ENCODE results near the gene ZSWIM4.

ZSWIM4 gene

GRCh38 chr19:13799669-13800068, 4.4 kb downstream of the ZSWIM4 start:
- no peak overlapping the region for H3K4me3 ChIP-seq (ENCODE audit: low read depth, low read length)
- ChIA-PET CTCF (no interaction called here), POLR2A (interaction anchor here (0.7 kb wide), 1 partner anchor 37 kb away, joined by 3 read pairs; no protein-coding TSS in a partner anchor)
- TF ChIP-seq CTCF (IDR thresholded peaks at IDR 0.05; ENCODE audit: insufficient read depth, low read length, missing control alignments): no peak
- no peak for DNase-seq (ENCODE audit: low read depth, low spot score)

GRCh38 chr19:13803038-13803437, 7.8 kb downstream of the ZSWIM4 start:
- CTCF ChIA-PET: no interaction called here
- TF ChIP-seq CTCF (IDR thresholded peaks at IDR 0.05; ENCODE audit: insufficient read depth, low read length, missing control alignments): no peak

DNA sequence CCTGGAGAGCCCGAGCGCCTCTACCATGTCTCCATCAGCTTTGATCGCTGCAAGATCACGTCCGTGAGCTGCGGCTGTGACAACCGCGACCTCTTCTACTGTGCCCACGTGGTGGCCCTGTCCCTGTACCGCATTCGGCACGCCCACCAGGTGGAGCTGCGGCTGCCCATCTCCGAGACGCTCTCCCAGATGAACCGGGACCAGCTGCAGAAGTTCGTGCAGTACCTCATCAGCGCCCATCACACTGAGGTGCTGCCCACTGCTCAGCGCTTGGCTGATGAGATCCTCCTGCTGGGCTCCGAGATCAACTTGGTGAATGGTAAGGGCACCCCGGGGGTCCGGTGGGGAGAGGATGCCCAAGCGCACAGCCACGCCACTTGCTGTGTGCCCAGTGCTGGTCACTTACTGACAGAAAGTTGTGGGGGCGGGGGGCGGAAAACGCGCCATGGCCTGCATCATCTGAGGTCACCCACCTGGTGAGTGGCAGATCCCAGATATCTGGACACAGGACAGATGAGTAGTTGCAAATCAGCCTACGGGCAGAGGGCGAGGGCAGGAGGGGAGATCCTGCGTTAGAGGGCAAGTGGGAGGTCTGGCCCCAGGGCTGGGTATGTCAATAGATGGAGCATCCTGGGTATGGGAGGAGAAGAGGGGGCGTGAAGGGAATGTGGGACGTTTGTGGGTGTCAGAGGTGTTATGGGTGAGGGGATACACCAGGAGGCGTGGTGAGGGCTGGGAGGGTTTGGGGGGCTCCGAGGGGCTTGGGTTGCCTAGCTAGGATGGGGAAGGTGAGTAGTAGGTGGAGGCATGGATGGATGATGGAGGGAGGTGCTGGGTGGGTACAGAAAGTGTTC, 9.8 kb downstream of the ZSWIM4 start:
- ChIA-PET POLR2A (interaction anchor here (0.6 kb wide), 1 partner anchor 641 kb away, joined by 3 read pairs; no protein-coding TSS in a partner anchor), CTCF (interaction anchor here (0.7 to 1.3 kb wide), 2 partner anchors 8 to 20 kb away, joined by 3 read pairs; no protein-coding TSS in a partner anchor)
- peak; percentile 18 for TF ChIP-seq CTCF (IDR thresholded peaks at IDR 0.05; ENCODE audit: insufficient read depth, low read length, missing control alignments)
- no peak for DNase-seq (ENCODE audit: low read depth, low spot score)
- H3K4me3 ChIP-seq (ENCODE audit: low read depth, low read length): no peak overlapping the region

More at GRCh38 chr19:13803038-13803437, 7.8 kb downstream of the ZSWIM4 start:
- no peak for DNase-seq (ENCODE audit: low read depth, low spot score)
- POLR2A ChIA-PET: no interaction called here
- H3K4me3 ChIP-seq (ENCODE audit: low read depth, low read length): no peak overlapping the region

- no peak for TF ChIP-seq CTCF (IDR thresholded peaks at IDR 0.05; ENCODE audit: insufficient read depth, low read length, missing control alignments)
- CTCF ChIA-PET: interaction anchor here (1.3 kb wide), 2 partner anchors 13 to 19 kb away, joined by 3 to 4 read pairs; no protein-coding TSS in a partner anchor
Observed at GRCh38 chr19:13806728-13807127, 11.5 kb downstream of the ZSWIM4 start.

GRCh38 chr19:13807421-13808021, 12.3 kb downstream of the ZSWIM4 start:
- POLR2A ChIA-PET: interaction anchor here (1.0 kb wide), 1 partner anchor 55 kb away, joined by 3 read pairs; no protein-coding TSS in a partner anchor
- CTCF ChIA-PET: interaction anchor here (1.3 to 1.4 kb wide), 4 partner anchors 10 to 23 kb away, joined by 3 to 7 read pairs (median 4); no protein-coding TSS in a partner anchor
- TF ChIP-seq CTCF (IDR thresholded peaks at IDR 0.05; ENCODE audit: insufficient read depth, low read length, missing control alignments): no peak
- DNase-seq (ENCODE audit: low read depth, low spot score): no peak
- H3K4me3 ChIP-seq (ENCODE audit: low read depth, low read length): no peak overlapping the region

More at GRCh38 chr19:13806728-13807127, 11.5 kb downstream of the ZSWIM4 start:
- DNase-seq (ENCODE audit: low read depth, low spot score): no peak
- POLR2A ChIA-PET: no interaction called here
- no peak overlapping the region for H3K4me3 ChIP-seq (ENCODE audit: low read depth, low read length)

GRCh38 chr19:13808856-13809255, 13.6 kb downstream of the ZSWIM4 start:
- no peak overlapping the region for H3K4me3 ChIP-seq (ENCODE audit: low read depth, low read length)
- ChIA-PET POLR2A (interaction anchor here (1.0 kb wide), 1 partner anchor 13 kb away, joined by 3 read pairs; no protein-coding TSS in a partner anchor), CTCF (interaction anchor here (0.7 to 1.4 kb wide), 3 partner anchors 8 to 55 kb away, joined by 3 to 7 read pairs (median 3); no protein-coding TSS in a partner anchor)
- no peak for TF ChIP-seq CTCF (IDR thresholded peaks at IDR 0.05; ENCODE audit: insufficient read depth, low read length, missing control alignments)
- DNase-seq (ENCODE audit: low read depth, low spot score): no peak
